Measurements from ENCODE around the gene WDFY1.

WDFY1 gene

DNA sequence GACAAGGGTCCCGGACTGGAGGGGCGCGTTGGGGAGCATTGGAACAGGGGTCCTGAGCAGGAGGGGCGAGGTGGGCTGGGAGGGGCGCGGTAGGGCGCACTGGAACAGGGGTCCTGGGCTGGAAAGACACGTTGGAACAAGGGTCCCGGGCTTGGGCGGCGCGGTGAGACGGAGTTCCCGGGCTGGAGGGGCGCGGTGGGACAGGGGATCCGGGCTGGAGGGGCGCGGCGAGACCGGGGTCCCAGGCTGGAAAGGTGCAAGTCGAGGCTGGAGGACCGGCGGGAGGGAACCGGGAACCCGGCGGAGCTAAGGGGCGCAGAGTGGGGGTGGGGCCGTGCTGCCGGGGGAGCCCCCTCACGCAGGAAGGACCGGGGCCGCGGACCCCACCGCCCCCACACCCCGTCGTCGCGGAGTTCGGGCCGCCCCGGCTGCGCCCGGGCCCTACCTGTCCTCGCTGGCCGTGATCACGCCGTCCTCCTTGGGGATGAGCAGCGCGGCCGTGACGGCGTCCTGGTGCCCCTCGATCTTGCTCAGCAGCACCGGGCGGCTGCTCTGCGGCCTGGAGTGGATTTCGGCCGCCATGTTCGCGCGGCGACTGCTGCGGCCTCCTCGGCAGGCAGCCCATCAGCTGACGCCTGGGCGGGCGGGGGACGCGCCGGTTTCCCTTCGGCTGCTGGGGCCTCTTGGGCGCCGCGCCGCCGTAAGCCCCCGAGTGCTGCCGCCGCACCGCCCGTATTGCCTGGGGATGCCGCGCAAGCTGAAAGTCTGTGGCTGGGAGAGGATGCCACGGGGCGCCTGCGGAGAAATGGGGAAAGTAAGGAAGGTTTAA, at the start of gene WDFY1:
TSS of gene WDFY1 (minus strand) at position 633 of the 829 bp plus-strand sequence. CDS start at position 582, 51 bp downstream.
- peak within 1 kb of the TSS; percentile 74 for H3K4me3 ChIP-seq (ENCODE audit: low read length)
- H2AFZ ChIP-seq (ENCODE audit: low read depth, low read length): peak within 1 kb of the TSS; percentile 76
- H3K27me3 ChIP-seq (ENCODE audit: insufficient read depth, low read length): no peaks in the 10 kb centered on the region
- H3K36me3 ChIP-seq (ENCODE audit: insufficient read depth, low read length): no peaks in the 10 kb centered on the region
- peaks cover 2% of the 10 kb centered on the region for H3K9me3 ChIP-seq (ENCODE audit: low read length)
- H3K4me1 ChIP-seq (ENCODE audit: insufficient read depth, low read length): peaks cover 10% of the 10 kb centered on the region

- H3K4me3 ChIP-seq (ENCODE audit: low read length): no peak overlapping the region
- H2AFZ ChIP-seq (ENCODE audit: low read depth, low read length): no peak overlapping the region
- H3K4me1 ChIP-seq (ENCODE audit: insufficient read depth, low read length): peaks cover 13% of the 10 kb centered on the region
- no peaks in the 10 kb centered on the region for H3K36me3 ChIP-seq (ENCODE audit: insufficient read depth, low read length)
- H3K9me3 ChIP-seq (ENCODE audit: low read length): no peaks in the 10 kb centered on the region
- H3K27me3 ChIP-seq (ENCODE audit: insufficient read depth, low read length): no peaks in the 10 kb centered on the region
Measured at GRCh38 chr2:223994562-223995162, 49.5 kb upstream of the WDFY1 start.

DNA sequence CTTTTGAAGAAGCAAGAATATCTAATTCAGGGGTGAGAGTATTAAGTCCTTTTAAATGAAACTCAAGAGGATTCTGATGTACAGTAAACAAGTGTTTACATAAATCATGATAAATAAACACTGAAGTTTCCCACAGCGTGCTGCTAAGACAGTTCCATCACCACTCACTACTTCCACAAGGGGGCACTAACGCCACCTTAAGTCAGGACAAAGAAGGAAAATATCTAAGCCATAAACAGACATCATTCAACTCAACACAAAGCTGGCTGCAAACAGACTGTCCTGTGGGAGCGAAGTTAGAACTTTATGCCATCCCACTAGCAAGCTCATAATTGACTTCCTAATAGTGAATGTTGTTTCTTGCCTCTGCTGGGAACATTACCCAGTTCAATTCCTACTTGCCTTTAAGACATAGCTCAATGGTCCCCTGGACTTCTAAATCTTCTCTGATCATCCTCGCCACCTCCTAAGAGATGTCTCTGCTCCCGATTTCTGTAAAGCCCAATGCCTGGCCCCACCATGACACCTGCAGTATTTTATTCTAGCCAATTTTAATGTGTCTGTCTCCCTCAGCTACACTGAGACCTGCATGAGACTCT, 48.6 kb upstream of the WDFY1 start:
- Histone ChIP-seq H3K9me3 (ENCODE audit: low read length) (no peaks in the 10 kb centered on the region), H2AFZ (ENCODE audit: low read depth, low read length) (peak overlapping the region; percentile 59), H3K27me3 (ENCODE audit: insufficient read depth, low read length) (no peaks in the 10 kb centered on the region), H3K36me3 (ENCODE audit: insufficient read depth, low read length) (no peaks in the 10 kb centered on the region), H3K4me3 (ENCODE audit: low read length) (no peak overlapping the region), H3K4me1 (ENCODE audit: insufficient read depth, low read length) (peaks cover 13% of the 10 kb centered on the region)

DNA sequence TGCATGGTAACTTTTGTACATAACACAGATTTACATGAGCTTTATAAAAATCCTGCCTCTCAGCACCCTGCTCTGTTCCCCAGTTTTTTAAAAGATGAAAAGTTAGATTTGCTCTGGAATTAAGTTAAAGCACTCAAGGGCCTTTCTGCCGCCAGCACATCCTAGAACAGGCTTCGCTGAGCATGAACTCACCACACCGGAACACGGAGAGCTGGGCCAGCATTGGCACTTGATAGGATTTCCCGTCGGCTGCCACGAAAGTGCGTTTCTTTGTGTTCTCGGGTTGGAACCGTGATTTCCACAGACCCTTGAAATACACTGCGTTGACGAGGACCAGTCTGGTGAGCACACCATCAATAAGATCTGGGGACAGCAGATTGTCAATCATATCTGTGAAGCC, 46.5 kb upstream of the WDFY1 start:
- Histone ChIP-seq H2AFZ (ENCODE audit: low read depth, low read length) (no peak overlapping the region), H3K4me1 (ENCODE audit: insufficient read depth, low read length) (peaks cover 2% of the 10 kb centered on the region), H3K4me3 (ENCODE audit: low read length) (no peak overlapping the region), H3K27me3 (ENCODE audit: insufficient read depth, low read length) (no peaks in the 10 kb centered on the region), H3K36me3 (ENCODE audit: insufficient read depth, low read length) (no peaks in the 10 kb centered on the region), H3K9me3 (ENCODE audit: low read length) (no peaks in the 10 kb centered on the region)

- Histone ChIP-seq H3K36me3 (ENCODE audit: insufficient read depth, low read length) (no peaks in the 10 kb centered on the region), H3K4me3 (ENCODE audit: low read length) (no peak overlapping the region), H3K9me3 (ENCODE audit: low read length) (no peaks in the 10 kb centered on the region), H2AFZ (ENCODE audit: low read depth, low read length) (no peak overlapping the region), H3K4me1 (ENCODE audit: insufficient read depth, low read length) (peaks cover 2% of the 10 kb centered on the region), H3K27me3 (ENCODE audit: insufficient read depth, low read length) (no peaks in the 10 kb centered on the region)
Measured at GRCh38 chr2:223989856-223990232, 44.7 kb upstream of the WDFY1 start.

DNA sequence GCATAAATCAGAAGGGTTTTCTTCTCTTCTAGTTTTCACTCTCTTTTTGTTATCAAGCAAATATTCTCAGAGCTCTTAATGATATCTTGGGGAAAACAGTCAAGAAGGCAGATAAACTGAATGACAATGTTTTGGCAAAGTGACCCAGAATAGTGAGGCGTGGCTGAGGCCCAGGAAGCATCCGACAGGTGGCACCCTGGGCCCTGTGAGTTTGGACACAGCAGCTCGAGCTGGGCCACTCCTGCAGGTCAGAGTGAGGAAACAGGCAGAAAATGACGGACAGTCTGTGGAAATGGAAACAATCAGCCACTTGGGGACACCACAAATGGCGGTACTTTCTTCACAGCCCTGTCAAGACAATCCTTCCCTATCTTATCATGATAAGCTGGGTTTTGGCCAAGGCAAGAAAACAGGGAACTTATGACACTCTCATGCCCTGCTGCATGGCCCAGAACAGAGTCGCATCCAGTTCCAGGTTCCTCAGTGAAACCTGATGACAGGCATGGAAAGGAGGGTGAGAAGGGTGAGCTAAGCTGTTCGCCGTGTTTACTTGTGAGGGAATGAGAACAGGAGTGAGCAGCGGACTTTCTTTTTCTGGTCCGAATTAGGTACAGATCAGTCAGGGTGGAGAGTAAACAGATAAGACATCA, 44.2 kb upstream of the WDFY1 start:
- Histone ChIP-seq H3K4me1 (ENCODE audit: insufficient read depth, low read length) (peaks cover 2% of the 10 kb centered on the region), H3K9me3 (ENCODE audit: low read length) (no peaks in the 10 kb centered on the region), H3K27me3 (ENCODE audit: insufficient read depth, low read length) (no peaks in the 10 kb centered on the region), H3K4me3 (ENCODE audit: low read length) (no peak overlapping the region), H2AFZ (ENCODE audit: low read depth, low read length) (no peak overlapping the region), H3K36me3 (ENCODE audit: insufficient read depth, low read length) (no peaks in the 10 kb centered on the region)

DNA sequence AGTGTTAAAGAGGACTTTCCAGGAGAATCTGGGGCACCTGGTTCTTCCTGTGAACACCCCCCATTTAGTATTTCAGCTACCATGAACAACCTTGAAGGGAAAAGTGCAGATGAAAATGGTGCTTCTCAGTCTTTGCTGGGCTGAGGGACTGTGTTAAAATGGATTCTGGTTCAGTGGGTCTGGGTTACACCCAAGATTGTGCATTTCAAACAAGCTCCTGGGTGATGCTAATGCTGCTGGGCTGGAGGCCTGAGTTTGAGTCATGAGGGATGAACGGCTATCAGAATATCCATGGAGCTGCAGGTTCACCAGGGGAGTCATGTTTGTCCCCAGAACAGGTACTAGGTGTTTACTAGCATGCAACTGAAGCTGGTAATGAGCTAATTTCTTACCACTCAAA, 36.1 kb upstream of the WDFY1 start:
- no peaks in the 10 kb centered on the region for H3K27me3 ChIP-seq (ENCODE audit: insufficient read depth, low read length)
- no peaks in the 10 kb centered on the region for H3K36me3 ChIP-seq (ENCODE audit: insufficient read depth, low read length)
- H3K4me3 ChIP-seq (ENCODE audit: low read length): no peak overlapping the region
- peaks cover 2% of the 10 kb centered on the region for H3K4me1 ChIP-seq (ENCODE audit: insufficient read depth, low read length)
- no peaks in the 10 kb centered on the region for H3K9me3 ChIP-seq (ENCODE audit: low read length)
- no peak overlapping the region for H2AFZ ChIP-seq (ENCODE audit: low read depth, low read length)

GRCh38 chr2:223980803-223981202, 35.7 kb upstream of the WDFY1 start:
- H3K36me3 ChIP-seq (ENCODE audit: insufficient read depth, low read length): no peaks in the 10 kb centered on the region

DNA sequence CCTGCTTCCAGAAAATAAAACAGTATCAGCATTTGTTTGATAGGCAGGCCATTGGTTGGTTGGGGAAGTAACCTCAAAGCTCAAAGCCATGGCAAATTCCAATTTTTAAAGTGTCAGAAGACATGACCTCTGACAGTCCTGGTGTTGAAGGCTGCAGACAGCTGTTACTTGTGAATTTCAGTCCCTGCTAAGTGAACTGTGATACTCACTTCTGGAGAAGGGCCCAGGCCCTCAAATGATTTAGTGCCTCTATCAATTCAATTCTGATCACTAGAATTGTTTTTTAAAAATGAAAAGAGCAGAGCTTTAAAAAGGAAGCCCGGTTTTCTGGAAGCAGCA, 35.2 kb upstream of the WDFY1 start:
- Histone ChIP-seq H3K36me3 (ENCODE audit: insufficient read depth, low read length) (no peaks in the 10 kb centered on the region), H2AFZ (ENCODE audit: low read depth, low read length) (no peak overlapping the region), H3K9me3 (ENCODE audit: low read length) (no peaks in the 10 kb centered on the region), H3K4me3 (ENCODE audit: low read length) (no peak overlapping the region), H3K4me1 (ENCODE audit: insufficient read depth, low read length) (peaks cover 2% of the 10 kb centered on the region), H3K27me3 (ENCODE audit: insufficient read depth, low read length) (no peaks in the 10 kb centered on the region)

More at GRCh38 chr2:223980803-223981202, 35.7 kb upstream of the WDFY1 start:
- H3K4me1 ChIP-seq (ENCODE audit: insufficient read depth, low read length): peaks cover 2% of the 10 kb centered on the region
- no peak overlapping the region for H3K4me3 ChIP-seq (ENCODE audit: low read length)
- H2AFZ ChIP-seq (ENCODE audit: low read depth, low read length): no peak overlapping the region
- no peaks in the 10 kb centered on the region for H3K9me3 ChIP-seq (ENCODE audit: low read length)
- no peaks in the 10 kb centered on the region for H3K27me3 ChIP-seq (ENCODE audit: insufficient read depth, low read length)

DNA sequence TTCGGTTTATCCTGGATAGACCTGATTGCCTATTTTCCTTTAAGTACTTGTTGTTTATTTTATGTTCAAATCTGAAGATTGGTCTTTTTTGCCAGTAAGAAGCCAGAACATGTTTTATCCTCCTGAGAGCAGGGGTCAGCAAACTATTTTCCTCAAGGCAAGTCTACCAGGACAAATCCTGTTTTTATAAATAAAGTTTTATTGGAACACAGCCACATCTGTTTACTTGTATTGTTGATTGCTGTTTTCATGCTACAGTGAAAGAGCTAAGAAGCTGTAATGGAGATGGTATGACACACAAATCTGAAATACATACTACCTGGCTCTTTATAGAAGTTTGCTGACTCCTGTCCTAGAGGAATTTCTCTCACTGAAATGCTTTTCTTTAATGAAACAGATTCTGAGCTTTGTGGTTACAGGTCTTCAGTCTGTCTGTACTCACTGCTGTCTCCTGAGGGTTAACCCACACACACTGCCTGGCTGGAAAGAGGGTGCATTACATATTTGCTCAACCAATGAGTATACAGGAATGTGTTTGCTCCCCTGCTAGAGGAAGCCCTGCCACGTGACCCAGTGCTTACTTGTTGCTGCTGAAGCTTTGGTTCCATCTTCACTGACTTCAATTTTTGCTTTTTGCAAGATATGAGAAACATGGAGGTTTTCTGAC, 34.7 kb upstream of the WDFY1 start:
- Histone ChIP-seq H3K27me3 (ENCODE audit: insufficient read depth, low read length) (no peaks in the 10 kb centered on the region), H3K9me3 (ENCODE audit: low read length) (no peaks in the 10 kb centered on the region), H3K4me1 (ENCODE audit: insufficient read depth, low read length) (peaks cover 2% of the 10 kb centered on the region), H3K4me3 (ENCODE audit: low read length) (no peak overlapping the region), H3K36me3 (ENCODE audit: insufficient read depth, low read length) (no peaks in the 10 kb centered on the region), H2AFZ (ENCODE audit: low read depth, low read length) (no peak overlapping the region)

DNA sequence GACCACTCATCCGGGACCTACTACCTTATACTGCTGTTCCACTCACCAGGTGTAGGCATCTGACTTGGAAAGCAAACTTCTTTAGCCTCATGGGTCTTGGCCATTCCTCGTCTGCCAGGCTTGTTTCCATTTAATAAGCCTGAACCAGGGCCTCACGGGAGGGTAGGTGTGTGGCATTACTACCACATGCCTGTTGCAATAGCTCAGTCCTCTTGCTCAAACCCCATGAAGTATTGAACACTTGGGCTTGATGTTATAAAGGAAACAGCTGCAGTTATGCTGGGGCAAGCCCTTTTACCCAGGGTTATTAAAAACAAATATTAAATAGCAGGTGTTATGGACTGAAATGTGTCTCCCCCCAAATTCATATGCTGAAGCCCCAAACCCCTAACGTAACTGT, 33.3 kb upstream of the WDFY1 start:
- peaks cover 2% of the 10 kb centered on the region for H3K4me1 ChIP-seq (ENCODE audit: insufficient read depth, low read length)
- H3K36me3 ChIP-seq (ENCODE audit: insufficient read depth, low read length): no peaks in the 10 kb centered on the region
- no peak overlapping the region for H2AFZ ChIP-seq (ENCODE audit: low read depth, low read length)
- no peaks in the 10 kb centered on the region for H3K9me3 ChIP-seq (ENCODE audit: low read length)
- no peak overlapping the region for H3K4me3 ChIP-seq (ENCODE audit: low read length)
- H3K27me3 ChIP-seq (ENCODE audit: insufficient read depth, low read length): no peaks in the 10 kb centered on the region

DNA sequence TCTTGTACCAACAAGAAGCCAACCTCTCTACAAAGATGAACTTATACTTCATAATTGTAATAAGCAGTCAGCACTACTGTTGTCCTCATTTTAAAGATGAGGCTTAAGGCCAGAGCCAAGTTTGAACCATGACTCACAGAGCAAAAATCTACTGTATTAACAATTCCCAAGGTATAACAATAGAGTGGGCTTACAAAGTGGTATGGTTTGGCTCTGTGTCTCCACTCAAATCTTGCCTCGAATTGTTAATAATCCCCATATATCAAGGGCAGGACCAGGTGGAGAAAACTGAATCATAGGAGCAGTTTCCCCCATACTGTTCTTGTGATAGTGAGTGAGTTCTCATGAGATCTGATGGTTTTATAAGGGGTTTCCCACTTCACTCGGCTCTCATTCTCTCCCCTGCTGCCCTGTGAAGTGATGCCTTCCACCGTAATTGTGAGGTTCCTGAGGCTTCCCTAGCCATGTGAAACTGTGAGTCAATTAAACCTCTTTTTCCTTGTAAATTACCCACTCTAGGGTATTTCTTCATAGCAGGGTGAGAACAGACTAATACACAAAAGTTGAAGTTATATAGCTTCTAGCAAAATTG, 31.6 kb upstream of the WDFY1 start:
- H3K36me3 ChIP-seq (ENCODE audit: insufficient read depth, low read length): no peaks in the 10 kb centered on the region
- H3K4me1 ChIP-seq (ENCODE audit: insufficient read depth, low read length): peaks cover 2% of the 10 kb centered on the region
- H2AFZ ChIP-seq (ENCODE audit: low read depth, low read length): no peak overlapping the region
- no peaks in the 10 kb centered on the region for H3K9me3 ChIP-seq (ENCODE audit: low read length)
- no peak overlapping the region for H3K4me3 ChIP-seq (ENCODE audit: low read length)
- no peaks in the 10 kb centered on the region for H3K27me3 ChIP-seq (ENCODE audit: insufficient read depth, low read length)

Data from neuron (in vitro differentiated cells).